Panc1 (cell line): ENCODE measurements around the gene CYTH3. TPM values are rescaled to one million over a fixed set of nuclear protein-coding genes. Genes with fewer than 3 reads are reported as not detected.
"Not testable (repeated sequence)": the region's sequence is repeated elsewhere in the genome, so short reads cannot be mapped to it uniquely, and the experiment has no call there.

Experiments
- ATAC-seq: fragments of 200-7000 bp; cut with Tn5 transposase; 2 replicates; pipeline ENCODE4 v1.9.1; 2020; ENCODE audit warnings: mild to moderate bottlenecking, moderate library complexity
- BruUV-seq: library from RNA; stranded (reverse); fragments of 400-500 nt; replicated peaks from 2 replicates; lab custom pipeline; 2021; lab: Mats Ljungman, UMichigan
- CTCF ChIA-PET: fragments of 300-600 bp; sonication (Branson Sonifier 250); formaldehyde crosslinking; loops from one replicate; lab custom pipeline; 2022; ENCODE audit warnings: antibody characterized with exemption; lab: Charles Lee
- POLR2A ChIA-PET: fragments of 300-600 bp; sonication (Branson Sonifier 250); formaldehyde crosslinking; loops from one replicate; lab custom pipeline; 2022; ENCODE audit warnings: antibody characterized with exemption; lab: Charles Lee
- DNase-seq: peaks from one replicate; pipeline ENCODE4 v3.0.0-alpha.2; 2010; ENCODE audit warnings: low read depth, low spot score
- H3K27ac ChIP-seq: 2 replicates; pipeline ENCODE4 v1.5.1; 2011; ENCODE audit warnings: mild to moderate bottlenecking, low read length, inconsistent platforms
- H3K27me3 ChIP-seq: fragments of 200-500 bp; sonication (Bioruptor generic); 2 replicates; pipeline ENCODE4 v1.6.0; 2014; ENCODE audit warnings: low read length, inconsistent platforms; ENCODE audit not compliant: control insufficient read depth, insufficient read depth
- H3K36me3 ChIP-seq: fragments of 200-500 bp; sonication (Bioruptor generic); 2 replicates; pipeline ENCODE4 v1.5.1; 2014; ENCODE audit warnings: inconsistent platforms, mild to moderate bottlenecking, low read length, moderate library complexity; ENCODE audit not compliant: control insufficient read depth, insufficient read depth
- H3K4me1 ChIP-seq: 2 replicates; pipeline ENCODE4 v1.5.1; 2011; ENCODE audit warnings: inconsistent platforms, mild to moderate bottlenecking, low read length, moderate library complexity; ENCODE audit not compliant: control insufficient read depth, insufficient read depth
- H3K4me3 ChIP-seq, 2 experiments: 2 replicates each; pipeline ENCODE4 v1.5.1; 2011 to 2012; ENCODE audit warnings: low read depth in 2 of 2, low read length in 2 of 2, mild to moderate bottlenecking in 2 of 2, inconsistent platforms in 1 of 2, moderate library complexity in 1 of 2
- H3K9me3 ChIP-seq: fragments of 200-500 bp; sonication (Bioruptor generic); 2 replicates; pipeline ENCODE4 v1.5.1; 2014; ENCODE audit warnings: low read depth, mild to moderate bottlenecking, inconsistent platforms, low read length, moderate library complexity; ENCODE audit not compliant: control insufficient read depth, insufficient read depth
- CTCF ChIP-seq: fragments of 450-650 bp; IDR thresholded peaks from 2 replicates; pipeline ENCODE4 v1.5.1; 2017; ENCODE audit warnings: mild to moderate bottlenecking
- POLR2AphosphoS5 ChIP-seq: IDR thresholded peaks from 2 replicates; pipeline ENCODE4 v1.6.1; 2012; ENCODE audit warnings: mild to moderate bottlenecking, low read depth, low read length, moderate library complexity
- REST ChIP-seq, 2 experiments: IDR thresholded peaks; 2 replicates each; pipeline ENCODE4 v1.6.1; 2011 to 2012; ENCODE audit warnings: low read depth in 2 of 2, control low read depth in 1 of 2, low read length in 1 of 2, mild to moderate bottlenecking in 1 of 2, moderate library complexity in 1 of 2; ENCODE audit not compliant: insufficient read depth in 1 of 2
- SIN3A ChIP-seq: IDR thresholded peaks from 2 replicates; pipeline ENCODE4 v1.6.1; 2012; ENCODE audit warnings: low read depth, mild to moderate bottlenecking, low read length, moderate library complexity, borderline replicate concordance; ENCODE audit not compliant: insufficient read depth
- TCF7L2 ChIP-seq: IDR thresholded peaks from 2 replicates; pipeline ENCODE4 v1.6.1; 2011; ENCODE audit warnings: mild to moderate bottlenecking, low read depth, low read length, inconsistent platforms
- in situ Hi-C: cut with HindIII; loops from 2 replicates; pipeline ENCODE4 v1.10.0; 2016; ENCODE audit warnings: low sequenced_read_pairs, low pct_unique_long_range_greater_than_20kb
- intact Hi-C: fragments of 100-400 bp; cut with micrococcal nuclease; formaldehyde crosslinking; loops from one replicate; pipeline ENCODE4 v1.10.0; 2022; ENCODE audit not compliant: unreplicated experiment
- total RNA-seq: library from RNA; stranded (reverse); gene quantifications from one replicate; pipeline ENCODE4 v1.2.1, GENCODE V29; 2021; ENCODE audit not compliant: unreplicated experiment

CYTH3 gene
- total RNA-seq, 1 experiment from 2014 or later, result 35.5 TPM

GRCh38 chr7:6284055-6284400 is 11.6 kb upstream of the CYTH3 start:
- Histone ChIP-seq H3K4me1 (peaks cover 13% of the 10 kb centered on the region), H3K27me3 (no peaks in the 10 kb centered on the region), H3K27ac (peak overlapping the region; percentile 15), H3K4me3 (no peak overlapping the region), H3K36me3 (no peaks in the 10 kb centered on the region), H3K9me3 (no peaks in the 10 kb centered on the region)
- ChIA-PET CTCF (no interaction called here), POLR2A (no interaction called here)
- no peak for TF ChIP-seq POLR2AphosphoS5
- no peak for TF ChIP-seq SIN3A
- TF ChIP-seq CTCF, result no peak
- TF ChIP-seq REST (IDR thresholded peaks at IDR 0.05; ENCODE audit: insufficient read depth in 1 of 2, low read depth in 2 of 2, low read length in 1 of 2), result no peak
- no peak for TF ChIP-seq TCF7L2
- ATAC-seq (no peak; the same call in 1 of the 2 replicates), DNase-seq (no peak)
- BruUV-seq, result no TSS peak
- in situ Hi-C loops, result no loop called here
- intact Hi-C loops, result no loop called here

GRCh38 chr7:6283391-6284054 is 11.1 kb upstream of the CYTH3 start:
- H3K27me3 ChIP-seq, CTCF ChIA-PET, in situ Hi-C loops, H3K9me3 ChIP-seq, intact Hi-C loops, POLR2A ChIA-PET, DNase-seq, BruUV-seq, ATAC-seq, H3K36me3 ChIP-seq: not testable (repeated sequence)
- peak overlapping the region; percentile 18 for H3K27ac ChIP-seq
- H3K4me3 ChIP-seq, result peak overlapping the region in 1 of 2 experiments; percentile 27; a peak in 1 of 4 replicates
- H3K4me1 ChIP-seq, result peaks cover 15% of the 10 kb centered on the region

GRCh38 chr7:6279937-6280336 is 7.5 kb upstream of the CYTH3 start:
- POLR2A ChIA-PET, result interaction anchor here (0.6 kb wide), 1 partner anchor 9 kb away, joined by 8 read pairs; no protein-coding TSS in a partner anchor
- peaks cover 13% of the 10 kb centered on the region for H3K4me1 ChIP-seq
- H3K4me3 ChIP-seq, result no peak overlapping the region
- H3K27me3 ChIP-seq, result no peaks in the 10 kb centered on the region
- no TSS peak for BruUV-seq
- TF ChIP-seq POLR2AphosphoS5, result no peak
- TF ChIP-seq REST (IDR thresholded peaks at IDR 0.05; ENCODE audit: insufficient read depth in 1 of 2, low read depth in 2 of 2, low read length in 1 of 2), result no peak
- no peak for TF ChIP-seq SIN3A
- TF ChIP-seq TCF7L2, result no peak
- no peak for TF ChIP-seq CTCF
- in situ Hi-C loops (no loop called here), intact Hi-C loops (no loop called here)
- ATAC-seq (no peak), DNase-seq (no peak)
- CTCF ChIA-PET, result no interaction called here
- no peak overlapping the region for H3K27ac ChIP-seq
- H3K9me3 ChIP-seq, result no peaks in the 10 kb centered on the region
- H3K36me3 ChIP-seq, result no peaks in the 10 kb centered on the region
